D721Med (cell line): ENCODE measurements around the gene B3GNT5.

Source experiments
- DNase-seq: peaks from one replicate; pipeline ENCODE4 v3.0.0; 2011; ENCODE audit warnings: low spot score; ENCODE audit not compliant: insufficient read length
- FAIRE-seq: peaks from 2 replicates; lab custom pipeline; 2011; peaks lifted over from hg19 to GRCh38; lab: Jason Lieb, UNC
- CTCF ChIP-seq: IDR thresholded peaks from 2 replicates; pipeline ENCODE4 v1.5.1; 2012; ENCODE audit warnings: mild to moderate bottlenecking, control low read depth; ENCODE audit not compliant: insufficient read depth; ENCODE audit errors: missing control alignments

B3GNT5 gene

GRCh38 chr3:183249006-183249718 lies 3.9 kb upstream of the B3GNT5 start:
- no peak for DNase-seq
- no peak for FAIRE-seq
- TF ChIP-seq CTCF: no peak

- no peak for FAIRE-seq
- DNase-seq: no peak
Observed at GRCh38 chr3:183252118-183252782, 803 bp upstream of the B3GNT5 start.

GRCh38 chr3:183253528-183254486 lies 754 bp downstream of the B3GNT5 start:
- FAIRE-seq (no peak), DNase-seq (no peak)
- TF ChIP-seq CTCF: no peak

More at GRCh38 chr3:183252118-183252782, 803 bp upstream of the B3GNT5 start:
- no peak for TF ChIP-seq CTCF

- FAIRE-seq (no peak), DNase-seq (no peak)
- no peak for TF ChIP-seq CTCF
Observed at GRCh38 chr3:183254487-183255347, 1.7 kb downstream of the B3GNT5 start.

GRCh38 chr3:183255348-183255730 lies 2.3 kb downstream of the B3GNT5 start:
- FAIRE-seq: no peak
- DNase-seq: no peak
- TF ChIP-seq CTCF: no peak

GRCh38 chr3:183259087-183259486 lies 6.0 kb downstream of the B3GNT5 start:
- FAIRE-seq: no peak
- DNase-seq: no peak
- no peak for TF ChIP-seq CTCF
